GM23338 (cell line): ENCODE data around the gene VWDE. TPM values are rescaled to one million over a fixed set of nuclear protein-coding genes. Genes with fewer than 3 reads are reported as not detected.

Experiments used
- ATAC-seq: fragments of 200-7000 bp; cut with Tn5 transposase; 3 replicates; pipeline ENCODE4 v1.9.1; 2020
- DNase-seq: peaks from one replicate; pipeline ENCODE4 v3.0.0-alpha.2; 2015; ENCODE audit warnings: low spot score
- H2AFZ ChIP-seq: fragments of 200-600 bp; sonication (generic); 2 replicates; pipeline ENCODE4 v1.8.0; 2016; ENCODE audit warnings: antibody characterized with exemption, mild to moderate bottlenecking, moderate library complexity
- H3F3A ChIP-seq: fragments of 200-600 bp; sonication (generic); replicated peaks from 2 replicates; pipeline ENCODE4 v1.8.0; 2017; ENCODE audit warnings: antibody characterized with exemption, mixed run types, low read depth
- H3K27ac ChIP-seq: fragments of 200-600 bp; sonication (generic); 2 replicates; pipeline ENCODE4 v1.6.1; 2016; ENCODE audit warnings: low read depth
- H3K27me3 ChIP-seq: fragments of 200-600 bp; sonication (generic); 2 replicates; pipeline ENCODE4 v1.8.0; 2016; ENCODE audit warnings: mild to moderate bottlenecking, mixed run types, moderate library complexity; ENCODE audit not compliant: insufficient read depth
- H3K36me3 ChIP-seq: fragments of 200-600 bp; sonication (generic); 2 replicates; pipeline ENCODE4 v1.8.0; 2016; ENCODE audit warnings: mild to moderate bottlenecking; ENCODE audit not compliant: insufficient read depth
- H3K4me1 ChIP-seq: fragments of 200-600 bp; sonication (generic); 2 replicates; pipeline ENCODE4 v1.8.0; 2016; ENCODE audit warnings: mild to moderate bottlenecking, moderate library complexity; ENCODE audit not compliant: insufficient read depth
- H3K4me2 ChIP-seq: fragments of 200-600 bp; sonication (generic); 2 replicates; pipeline ENCODE4 v1.7.1; 2017; ENCODE audit warnings: mixed run types
- H3K4me3 ChIP-seq: fragments of 200-600 bp; sonication (generic); 2 replicates; pipeline ENCODE4 v1.6.1; 2016; ENCODE audit warnings: mixed run types
- H3K79me2 ChIP-seq: fragments of 200-600 bp; sonication (generic); replicated peaks from 2 replicates; pipeline ENCODE4 v1.8.0; 2017; ENCODE audit warnings: mild to moderate bottlenecking; ENCODE audit not compliant: insufficient read depth
- H3K9me2 ChIP-seq: fragments of 200-600 bp; sonication (generic); 2 replicates; pipeline ENCODE4 v1.8.0; 2017; ENCODE audit not compliant: insufficient read depth
- H4K20me1 ChIP-seq: fragments of 200-600 bp; sonication (generic); replicated peaks from 2 replicates; pipeline ENCODE4 v1.8.0; 2017; ENCODE audit warnings: mild to moderate bottlenecking; ENCODE audit not compliant: insufficient read depth
- H3K27ac Mint-ChIP-seq: 2 replicates; pipeline ENCODE4 v1.8.0; 2020; ENCODE audit warnings: inconsistent platforms, mild to moderate bottlenecking, moderate library complexity, mixed read lengths
- H3K27me3 Mint-ChIP-seq: 3 replicates; pipeline ENCODE4 v1.8.0; 2022; ENCODE audit warnings: low read depth, mild to moderate bottlenecking, moderate library complexity, mixed read lengths, inconsistent platforms; ENCODE audit not compliant: insufficient read depth, poor library complexity
- H3K36me3 Mint-ChIP-seq: 3 replicates; pipeline ENCODE4 v1.8.0; 2021; ENCODE audit warnings: low read depth, mild to moderate bottlenecking, inconsistent platforms, moderate library complexity, mixed read lengths
- H3K4me1 Mint-ChIP-seq: 3 replicates; pipeline ENCODE4 v1.8.0; 2020; ENCODE audit warnings: mild to moderate bottlenecking, inconsistent platforms, mixed read lengths
- H3K4me3 Mint-ChIP-seq: 3 replicates; pipeline ENCODE4 v1.8.0; 2021; ENCODE audit warnings: moderate library complexity, mild to moderate bottlenecking, inconsistent platforms, mixed read lengths
- H3K9me3 Mint-ChIP-seq: 3 replicates; pipeline ENCODE4 v1.8.0; 2020; ENCODE audit warnings: moderate library complexity, mild to moderate bottlenecking, inconsistent platforms, mixed read lengths
- CREB1 ChIP-seq: fragments of 250-450 bp; sonication (Bioruptor Pico); IDR thresholded peaks from 2 replicates; pipeline ENCODE4 v1.5.0; 2020; ENCODE audit warnings: low read depth, mild to moderate bottlenecking, moderate library complexity
- ETS1 ChIP-seq: IDR thresholded peaks from 2 replicates; pipeline ENCODE4 v1.6.1; 2016; ENCODE audit warnings: antibody characterized with exemption
- EZH2 ChIP-seq: fragments of 200-600 bp; sonication (generic); IDR thresholded peaks from one replicate; pipeline ENCODE4 v1.8.0; 2017; ENCODE audit warnings: antibody characterized with exemption, mild to moderate bottlenecking, low read depth; ENCODE audit not compliant: unreplicated experiment
- STAT1 ChIP-seq: IDR thresholded peaks from one replicate; pipeline ENCODE4 v1.6.1; 2016; ENCODE audit warnings: antibody characterized with exemption; ENCODE audit not compliant: unreplicated experiment
- ZNF114 ChIP-seq: fragments of 250-450 bp; sonication (Bioruptor Pico); IDR thresholded peaks from 2 replicates; pipeline ENCODE4 v1.5.0; 2020; ENCODE audit warnings: mild to moderate bottlenecking, moderate library complexity
- ZNF331 ChIP-seq: fragments of 250-450 bp; sonication (Bioruptor Pico); IDR thresholded peaks from 2 replicates; pipeline ENCODE4 v1.5.0; 2020; ENCODE audit warnings: low read depth, mild to moderate bottlenecking, moderate library complexity
- ZNF462 ChIP-seq: fragments of 250-450 bp; sonication (Bioruptor Pico); IDR thresholded peaks from 2 replicates; pipeline ENCODE4 v1.5.0; 2020; ENCODE audit warnings: mild to moderate bottlenecking, moderate library complexity
- polyA plus RNA-seq: library from polyadenylated mRNA; unstranded; fragments of >200 nt; fragmentation: Nextera tagmentation; extraction: Ambion mirVana; gene quantifications from 2 replicates; pipeline ENCODE4 v1.2.1, GENCODE V29; 2016
- total RNA-seq: library from RNA; depleted of rRNA; stranded (reverse); fragments of >200 nt; shearing (Covaris generic); gene quantifications from 2 replicates; pipeline ENCODE4 v1.2.3, GENCODE V29; 2014

The VWDE gene
- total and polyA plus RNA-seq, 2 experiments from 2014 or later = 24.6 to 45.5 TPM

GRCh38 chr7:12296051-12296570 lies 107.6 kb downstream of the VWDE start (continued):
- TF ChIP-seq ETS1 = no peak
- TF ChIP-seq STAT1 = no peak
- no peak for TF ChIP-seq ZNF114 (CRISPR knock-in tag)
- no peak for TF ChIP-seq ZNF462
- TF ChIP-seq EZH2 = no peak
- no peak for TF ChIP-seq CREB1

GRCh38 chr7:12294701-12295100 lies 109.0 kb downstream of the VWDE start:
- Histone ChIP-seq H4K20me1 (no peaks in the 10 kb centered on the region), H3K4me3 (no peak overlapping the region), H3K36me3 (peaks cover 14% of the 10 kb centered on the region), H3F3A (no peaks in the 10 kb centered on the region), H3K79me2 (no peaks in the 10 kb centered on the region), H2AFZ (no peak overlapping the region), H3K27ac (no peak overlapping the region), H3K4me1 (peaks cover 17% of the 10 kb centered on the region; the same call in 1 of the 2 replicates), H3K27me3 (no peaks in the 10 kb centered on the region), H3K9me2 (peaks cover 3% of the 10 kb centered on the region), H3K4me2 (no peak overlapping the region)
- Mint-ChIP-seq H3K27me3 (peaks cover 7% of the 10 kb centered on the region), H3K27ac (no peak overlapping the region), H3K4me3 (no peak overlapping the region), H3K36me3 (peaks cover 38% of the 10 kb centered on the region; the same call in 2 of the 3 replicates), H3K9me3 (peaks cover 41% of the 10 kb centered on the region), H3K4me1 (peaks cover 16% of the 10 kb centered on the region)
- ATAC-seq (no peak), DNase-seq (no peak)
- TF ChIP-seq CREB1 = no peak
- no peak for TF ChIP-seq ETS1
- no peak for TF ChIP-seq ZNF462
- TF ChIP-seq ZNF114 (CRISPR knock-in tag) = no peak
- no peak for TF ChIP-seq ZNF331
